GM12875 (cell line): ENCODE measurements around the gene SRGAP2C.

ENCODE experiments used
- H3K4me3 ChIP-seq: one replicate; pipeline ENCODE4 v1.5.1; 2011; ENCODE audit warnings: low read depth, low read length, control low read depth
- CTCF ChIP-seq: IDR thresholded peaks from 2 replicates; pipeline ENCODE4 v1.5.1; 2011; ENCODE audit warnings: low read depth, mild to moderate bottlenecking, control low read depth, inconsistent platforms, low read length, moderate library complexity, borderline replicate concordance; ENCODE audit not compliant: insufficient read depth

SRGAP2C gene

DNA sequence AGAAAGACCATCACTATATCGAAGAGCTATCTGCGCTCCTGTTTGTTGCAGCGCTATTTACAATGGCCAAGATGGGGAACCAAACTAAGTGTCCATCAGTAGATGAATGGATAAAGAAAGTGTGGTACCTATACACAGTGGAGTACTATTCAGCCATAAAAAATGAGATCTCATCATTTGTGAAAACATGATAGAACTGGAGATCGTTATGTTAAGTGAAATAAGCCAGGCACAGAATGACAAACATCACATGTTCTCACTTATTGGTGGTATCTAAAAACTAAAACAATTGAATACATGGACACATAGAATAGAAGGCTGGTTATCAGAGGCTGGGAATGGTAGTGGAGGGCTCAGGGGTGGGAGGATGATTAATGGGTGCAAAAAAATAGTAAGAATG lies 256.2 kb downstream of the SRGAP2C start:
- H3K4me3 ChIP-seq, result no peak overlapping the region
- TF ChIP-seq CTCF, result no peak
